HEK293T (cell line): ENCODE results near the gene C16orf74.

Experiments used
- ARNT ChIP-seq: fragments of 450-650 bp; IDR thresholded peaks from 2 replicates; pipeline ENCODE4 v1.6.1; 2017; ENCODE audit warnings: mild to moderate bottlenecking
- BHLHE40 ChIP-seq: fragments of 450-650 bp; IDR thresholded peaks from 2 replicates; pipeline ENCODE4 v1.6.1; 2016; ENCODE audit warnings: mild to moderate bottlenecking, moderate library complexity, borderline replicate concordance
- FOXM1 ChIP-seq: fragments of 450-650 bp; IDR thresholded peaks from 2 replicates; pipeline ENCODE4 v1.6.1; 2017; ENCODE audit warnings: mild to moderate bottlenecking, borderline replicate concordance

GRCh38 chr16:85699628-85700027 lies 51.3 kb downstream of the C16orf74 start:
- TF ChIP-seq BHLHE40 (no peak), ARNT (no peak), FOXM1 (no peak)
